ENCODE data around the gene CLEC14A.
A peak's percentile ranks its signal among the peaks of the same experiment; 100 is the strongest.

The CLEC14A gene

GRCh38 chr14:38262844-38263243 lies 7.0 kb upstream of the CLEC14A start:
- no peak overlapping the region for H3K4me3 ChIP-seq (ENCODE audit: low read length)
- H3K4me1 ChIP-seq (ENCODE audit: control insufficient read depth, insufficient read depth, low read length), result no peaks in the 10 kb centered on the region
- no peak overlapping the region for H3K9ac ChIP-seq (ENCODE audit: low read length)
- H3K36me3 ChIP-seq (ENCODE audit: control insufficient read depth, insufficient read depth, low read length), result no peaks in the 10 kb centered on the region
- H3K9me3 ChIP-seq (ENCODE audit: control insufficient read depth, low read length), result no peaks in the 10 kb centered on the region
- no peaks in the 10 kb centered on the region for H3K27me3 ChIP-seq (ENCODE audit: control insufficient read depth, insufficient read depth, low read length)

GRCh38 chr14:38261620-38262019 lies 5.7 kb upstream of the CLEC14A start:
- Histone ChIP-seq H3K4me3 (ENCODE audit: low read length) (no peak overlapping the region), H3K4me1 (ENCODE audit: control insufficient read depth, insufficient read depth, low read length) (no peaks in the 10 kb centered on the region), H3K27me3 (ENCODE audit: control insufficient read depth, insufficient read depth, low read length) (peaks cover under 1% of the 10 kb centered on the region), H3K9ac (ENCODE audit: low read length) (no peak overlapping the region), H3K36me3 (ENCODE audit: control insufficient read depth, insufficient read depth, low read length) (no peaks in the 10 kb centered on the region), H3K9me3 (ENCODE audit: control insufficient read depth, low read length) (no peaks in the 10 kb centered on the region)

- H3K9ac ChIP-seq (ENCODE audit: low read length), result no peak overlapping the region
- no peak overlapping the region for H3K4me3 ChIP-seq (ENCODE audit: low read length)
- H3K4me1 ChIP-seq (ENCODE audit: control insufficient read depth, insufficient read depth, low read length), result peaks cover 4% of the 10 kb centered on the region
- H3K9me3 ChIP-seq (ENCODE audit: control insufficient read depth, low read length), result no peaks in the 10 kb centered on the region
- peaks cover 30% of the 10 kb centered on the region for H3K27me3 ChIP-seq (ENCODE audit: control insufficient read depth, insufficient read depth, low read length)
- H3K36me3 ChIP-seq (ENCODE audit: control insufficient read depth, insufficient read depth, low read length), result no peaks in the 10 kb centered on the region
Measured at GRCh38 chr14:38257507-38257906, 1.6 kb upstream of the CLEC14A start.

GRCh38 chr14:38256533-38256840 lies 594 bp upstream of the CLEC14A start:
- Histone ChIP-seq H3K4me1 (ENCODE audit: control insufficient read depth, insufficient read depth, low read length) (peaks cover 4% of the 10 kb centered on the region), H3K9ac (ENCODE audit: low read length) (no peak overlapping the region), H3K4me3 (ENCODE audit: low read length) (no peak overlapping the region)

GRCh38 chr14:38255408-38255672 lies 553 bp downstream of the CLEC14A start:
- Histone ChIP-seq H3K27me3 (ENCODE audit: control insufficient read depth, insufficient read depth, low read length) (peaks cover 30% of the 10 kb centered on the region), H3K9ac (ENCODE audit: low read length) (peak overlapping the region; percentile 7), H3K36me3 (ENCODE audit: control insufficient read depth, insufficient read depth, low read length) (no peaks in the 10 kb centered on the region), H3K9me3 (ENCODE audit: control insufficient read depth, low read length) (no peaks in the 10 kb centered on the region), H3K4me1 (ENCODE audit: control insufficient read depth, insufficient read depth, low read length) (peaks cover 4% of the 10 kb centered on the region), H3K4me3 (ENCODE audit: low read length) (peak overlapping the region; percentile 25)

More at GRCh38 chr14:38256533-38256840, 594 bp upstream of the CLEC14A start:
- H3K36me3 ChIP-seq (ENCODE audit: control insufficient read depth, insufficient read depth, low read length), result no peaks in the 10 kb centered on the region
- no peaks in the 10 kb centered on the region for H3K9me3 ChIP-seq (ENCODE audit: control insufficient read depth, low read length)
- H3K27me3 ChIP-seq (ENCODE audit: control insufficient read depth, insufficient read depth, low read length), result peaks cover 30% of the 10 kb centered on the region

GRCh38 chr14:38254571-38255407 lies 1.1 kb downstream of the CLEC14A start:
- peaks cover 30% of the 10 kb centered on the region for H3K27me3 ChIP-seq (ENCODE audit: control insufficient read depth, insufficient read depth, low read length)
- H3K4me3 ChIP-seq (ENCODE audit: low read length), result no peak overlapping the region
- H3K36me3 ChIP-seq (ENCODE audit: control insufficient read depth, insufficient read depth, low read length), result no peaks in the 10 kb centered on the region
- H3K9me3 ChIP-seq (ENCODE audit: control insufficient read depth, low read length), result no peaks in the 10 kb centered on the region
- peaks cover 4% of the 10 kb centered on the region for H3K4me1 ChIP-seq (ENCODE audit: control insufficient read depth, insufficient read depth, low read length)
- H3K9ac ChIP-seq (ENCODE audit: low read length), result peak overlapping the region; percentile 7

GRCh38 chr14:38253676-38254075 lies 2.2 kb downstream of the CLEC14A start:
- no peaks in the 10 kb centered on the region for H3K36me3 ChIP-seq (ENCODE audit: control insufficient read depth, insufficient read depth, low read length)
- H3K9ac ChIP-seq (ENCODE audit: low read length), result no peak overlapping the region
- peaks cover 30% of the 10 kb centered on the region for H3K27me3 ChIP-seq (ENCODE audit: control insufficient read depth, insufficient read depth, low read length)
- H3K4me1 ChIP-seq (ENCODE audit: control insufficient read depth, insufficient read depth, low read length), result peaks cover 4% of the 10 kb centered on the region
- no peak overlapping the region for H3K4me3 ChIP-seq (ENCODE audit: low read length)
- no peaks in the 10 kb centered on the region for H3K9me3 ChIP-seq (ENCODE audit: control insufficient read depth, low read length)

- Histone ChIP-seq H3K9ac (ENCODE audit: low read length) (no peak overlapping the region), H3K4me1 (ENCODE audit: control insufficient read depth, insufficient read depth, low read length) (peaks cover 4% of the 10 kb centered on the region), H3K36me3 (ENCODE audit: control insufficient read depth, insufficient read depth, low read length) (no peaks in the 10 kb centered on the region), H3K27me3 (ENCODE audit: control insufficient read depth, insufficient read depth, low read length) (peaks cover 30% of the 10 kb centered on the region), H3K9me3 (ENCODE audit: control insufficient read depth, low read length) (no peaks in the 10 kb centered on the region), H3K4me3 (ENCODE audit: low read length) (no peak overlapping the region)
Measured at GRCh38 chr14:38252066-38252710, 3.7 kb downstream of the CLEC14A start.

- Histone ChIP-seq H3K27me3 (ENCODE audit: control insufficient read depth, insufficient read depth, low read length) (peaks cover 17% of the 10 kb centered on the region), H3K4me1 (ENCODE audit: control insufficient read depth, insufficient read depth, low read length) (peaks cover 4% of the 10 kb centered on the region), H3K36me3 (ENCODE audit: control insufficient read depth, insufficient read depth, low read length) (no peaks in the 10 kb centered on the region), H3K9me3 (ENCODE audit: control insufficient read depth, low read length) (no peaks in the 10 kb centered on the region), H3K9ac (ENCODE audit: low read length) (no peak overlapping the region), H3K4me3 (ENCODE audit: low read length) (no peak overlapping the region)
Measured at GRCh38 chr14:38250331-38250730, 5.6 kb downstream of the CLEC14A start.

- Histone ChIP-seq H3K9ac (ENCODE audit: low read length) (no peak overlapping the region), H3K9me3 (ENCODE audit: control insufficient read depth, low read length) (no peaks in the 10 kb centered on the region), H3K4me1 (ENCODE audit: control insufficient read depth, insufficient read depth, low read length) (no peaks in the 10 kb centered on the region), H3K36me3 (ENCODE audit: control insufficient read depth, insufficient read depth, low read length) (no peaks in the 10 kb centered on the region), H3K27me3 (ENCODE audit: control insufficient read depth, insufficient read depth, low read length) (peaks cover 5% of the 10 kb centered on the region), H3K4me3 (ENCODE audit: low read length) (no peak overlapping the region)
Measured at GRCh38 chr14:38248321-38249028, 7.4 kb downstream of the CLEC14A start.

GRCh38 chr14:38243696-38244240 lies 12.1 kb downstream of the CLEC14A start:
- H3K4me1 ChIP-seq (ENCODE audit: control insufficient read depth, insufficient read depth, low read length), result no peaks in the 10 kb centered on the region
- no peaks in the 10 kb centered on the region for H3K27me3 ChIP-seq (ENCODE audit: control insufficient read depth, insufficient read depth, low read length)
- no peaks in the 10 kb centered on the region for H3K9me3 ChIP-seq (ENCODE audit: control insufficient read depth, low read length)
- H3K4me3 ChIP-seq (ENCODE audit: low read length), result no peak overlapping the region
- H3K36me3 ChIP-seq (ENCODE audit: control insufficient read depth, insufficient read depth, low read length), result no peaks in the 10 kb centered on the region
- H3K9ac ChIP-seq (ENCODE audit: low read length), result no peak overlapping the region

- Histone ChIP-seq H3K9ac (ENCODE audit: low read length) (no peak overlapping the region), H3K4me3 (ENCODE audit: low read length) (no peak overlapping the region), H3K27me3 (ENCODE audit: control insufficient read depth, insufficient read depth, low read length) (no peaks in the 10 kb centered on the region), H3K9me3 (ENCODE audit: control insufficient read depth, low read length) (no peaks in the 10 kb centered on the region), H3K4me1 (ENCODE audit: control insufficient read depth, insufficient read depth, low read length) (no peaks in the 10 kb centered on the region), H3K36me3 (ENCODE audit: control insufficient read depth, insufficient read depth, low read length) (no peaks in the 10 kb centered on the region)
Measured at GRCh38 chr14:38238878-38239277, 17.0 kb downstream of the CLEC14A start.
